RPMI8226 (cell line): Measurements from ENCODE around the gene UNC79.

Source experiments
- DNase-seq: peaks from one replicate; pipeline ENCODE4 v3.0.0-alpha.2; 2015

UNC79 gene

GRCh38 chr14:93733231-93733630 lies 302.5 kb downstream of the UNC79 start:
- peak; percentile 91 for DNase-seq

- DNase-seq: peak; percentile 7
These were observed 302.9 kb downstream of the UNC79 start for GRCh38 chr14:93733631-93734030.

GRCh38 chr14:93734086-93734822 lies 303.5 kb downstream of the UNC79 start:
- no peak for DNase-seq

GRCh38 chr14:93735206-93735605 lies 304.5 kb downstream of the UNC79 start:
- DNase-seq: no peak

GRCh38 chr14:93736378-93737014 lies 305.8 kb downstream of the UNC79 start:
- DNase-seq: no peak

- DNase-seq: no peak
These were observed 306.9 kb downstream of the UNC79 start for GRCh38 chr14:93737634-93738033.

- DNase-seq: no peak
These were observed 311.0 kb downstream of the UNC79 start for GRCh38 chr14:93741556-93742230.

GRCh38 chr14:93742761-93743160 lies 312.0 kb downstream of the UNC79 start:
- no peak for DNase-seq

GRCh38 chr14:93743270-93744060 lies 312.7 kb downstream of the UNC79 start:
- DNase-seq: no peak

GRCh38 chr14:93744176-93744575 lies 313.4 kb downstream of the UNC79 start:
- DNase-seq: no peak

GRCh38 chr14:93744876-93745275 lies 314.1 kb downstream of the UNC79 start:
- DNase-seq: no peak

- no peak for DNase-seq
These were observed 315.0 kb downstream of the UNC79 start for GRCh38 chr14:93745603-93746273.

- DNase-seq: no peak
These were observed 316.4 kb downstream of the UNC79 start for GRCh38 chr14:93747102-93747501.

GRCh38 chr14:93747560-93747959 lies 316.8 kb downstream of the UNC79 start:
- no peak for DNase-seq

GRCh38 chr14:93748208-93749075 lies 317.7 kb downstream of the UNC79 start:
- no peak for DNase-seq

GRCh38 chr14:93749076-93749420 lies 318.3 kb downstream of the UNC79 start:
- no peak for DNase-seq

- no peak for DNase-seq
These were observed 321.4 kb downstream of the UNC79 start for GRCh38 chr14:93751946-93752655.

- DNase-seq: no peak
These were observed 322.3 kb downstream of the UNC79 start for GRCh38 chr14:93752980-93753561.

- DNase-seq: no peak
These were observed 322.9 kb downstream of the UNC79 start for GRCh38 chr14:93753647-93754046.

- DNase-seq: no peak
These were observed 326.5 kb downstream of the UNC79 start for GRCh38 chr14:93757206-93757605.
